GM18517 (cell line): Measurements from ENCODE around the gene RNF121.

Source experiments
- ATAC-seq: cut with Tn5 transposase; IDR thresholded peaks from one replicate; pipeline ENCODE4 v1.9.1; 2021; ENCODE audit warnings: mild to moderate bottlenecking, moderate library complexity; ENCODE audit not compliant: unreplicated experiment

Gene RNF121

DNA sequence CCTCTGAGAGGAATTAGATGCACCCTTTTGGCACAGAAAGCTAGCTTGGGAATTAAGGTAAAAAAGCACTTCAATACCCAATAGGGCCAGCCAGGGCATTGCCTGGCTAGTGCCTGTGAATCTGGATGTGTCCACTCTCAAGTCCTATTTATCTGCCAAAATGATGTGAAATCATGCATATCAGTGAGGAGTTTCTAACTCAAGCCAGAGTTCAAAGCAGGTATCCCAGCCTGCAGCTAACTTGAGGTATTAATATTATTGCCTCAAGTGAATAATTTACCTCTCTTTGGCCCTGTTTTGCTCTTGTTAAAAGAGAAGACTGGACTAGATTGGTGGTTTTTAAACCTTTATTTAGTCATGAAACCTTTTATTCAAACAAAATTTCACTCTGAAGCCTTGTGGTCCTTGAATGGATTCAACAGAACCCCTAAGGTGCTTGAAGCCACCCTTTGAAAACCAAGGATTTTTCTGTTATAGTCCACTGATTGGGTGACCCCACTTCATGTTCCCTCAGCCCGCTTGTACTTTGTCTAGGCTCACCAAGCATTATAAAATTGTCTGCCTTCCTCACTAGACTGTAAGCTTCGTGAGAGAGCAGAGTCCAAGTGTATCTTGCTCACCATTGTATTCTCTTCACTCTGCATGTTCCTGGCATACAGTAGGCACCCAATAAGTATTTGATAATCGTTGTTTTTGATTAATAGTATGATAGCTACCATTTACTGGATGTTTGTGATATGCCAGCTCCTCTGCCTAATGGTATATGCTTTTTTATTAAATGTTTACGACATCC lies 4.5 kb downstream of the RNF121 start:
- ATAC-seq: no peak

DNA sequence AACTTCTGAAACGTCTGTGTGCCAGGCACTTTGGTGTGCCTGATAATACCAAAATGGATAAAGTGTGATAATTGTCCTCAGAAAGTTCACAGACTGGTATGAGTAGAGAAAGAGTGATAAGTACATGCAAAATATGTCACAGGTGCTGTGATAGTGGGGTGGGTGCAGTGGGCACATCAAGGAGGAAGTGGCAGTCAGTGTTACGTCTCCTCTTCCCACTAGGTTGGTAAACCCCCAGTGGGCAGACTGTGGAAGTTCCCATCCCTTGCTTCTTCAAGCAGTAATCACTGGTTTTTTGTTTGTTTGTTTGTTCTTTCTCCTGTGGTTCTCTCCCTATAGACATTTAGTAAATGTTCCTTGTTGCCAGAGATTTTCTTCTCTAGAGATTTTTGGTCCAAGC lies 5.4 kb downstream of the RNF121 start:
- ATAC-seq: no peak

DNA sequence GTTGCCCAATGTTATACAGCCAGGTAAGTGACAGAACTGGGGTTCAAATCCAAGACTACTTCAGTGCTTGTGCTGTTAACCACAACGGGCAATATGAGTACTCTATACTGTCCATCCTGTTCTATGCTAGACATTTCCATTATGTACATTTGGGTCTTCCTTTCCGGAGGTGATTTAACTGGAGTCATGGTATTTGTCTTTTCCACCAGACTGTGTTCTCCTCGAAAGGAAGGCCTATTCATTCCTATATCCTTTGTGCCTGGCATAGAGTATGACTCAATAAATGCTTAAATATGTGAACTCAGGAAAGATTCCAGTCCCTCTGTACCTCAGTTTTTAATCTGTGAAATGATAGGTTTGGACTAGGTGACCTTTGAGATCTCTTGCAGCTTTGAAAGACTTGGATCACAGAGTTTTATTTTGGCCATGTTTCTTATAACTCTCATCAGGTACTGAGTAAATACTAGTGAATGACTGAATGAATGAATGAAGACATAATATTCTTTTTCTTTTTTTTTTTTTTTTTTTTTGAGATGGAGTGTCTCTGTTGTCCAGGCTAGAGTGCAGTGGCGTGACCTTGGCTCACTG lies 6.6 kb downstream of the RNF121 start:
- ATAC-seq: no peak

DNA sequence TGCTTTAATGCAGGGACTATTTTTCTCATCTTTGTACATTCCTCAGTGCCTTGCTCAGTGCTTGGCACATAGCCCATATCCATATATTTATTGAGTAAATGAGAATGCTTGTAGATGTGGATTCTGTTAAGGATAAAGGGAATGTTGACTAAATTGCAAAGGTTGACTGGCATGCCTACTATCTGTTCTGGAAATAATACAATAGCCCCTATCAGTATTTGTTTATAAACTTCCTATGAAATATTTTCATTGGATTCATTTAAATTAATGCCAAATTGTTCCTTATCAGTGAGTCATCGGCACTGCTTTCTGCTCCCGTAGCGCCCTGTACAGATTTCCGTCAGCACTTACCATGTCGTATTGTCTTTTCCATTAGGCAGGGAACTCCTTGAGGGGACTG lies 8.0 kb downstream of the RNF121 start:
- ATAC-seq: no peak

DNA sequence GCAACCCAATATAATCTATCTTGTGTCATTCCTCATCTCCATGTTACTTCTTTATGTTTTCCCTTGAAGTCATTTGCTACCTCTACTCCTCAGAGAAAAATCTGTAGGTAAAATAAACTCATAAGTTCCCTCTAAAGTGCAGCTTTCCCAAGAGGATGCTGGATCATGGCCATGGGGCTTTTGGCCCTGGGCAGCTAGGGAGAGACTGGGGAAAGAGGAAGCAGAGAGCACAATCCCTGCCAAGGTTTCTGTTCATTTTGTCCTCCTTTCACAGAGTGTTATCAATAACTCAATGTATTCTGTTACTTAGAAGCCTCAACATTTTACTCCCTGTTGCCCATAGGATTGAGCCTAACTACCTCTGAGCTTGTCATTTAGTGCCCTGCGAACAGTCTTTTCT lies 9.0 kb downstream of the RNF121 start:
- ATAC-seq: no peak

DNA sequence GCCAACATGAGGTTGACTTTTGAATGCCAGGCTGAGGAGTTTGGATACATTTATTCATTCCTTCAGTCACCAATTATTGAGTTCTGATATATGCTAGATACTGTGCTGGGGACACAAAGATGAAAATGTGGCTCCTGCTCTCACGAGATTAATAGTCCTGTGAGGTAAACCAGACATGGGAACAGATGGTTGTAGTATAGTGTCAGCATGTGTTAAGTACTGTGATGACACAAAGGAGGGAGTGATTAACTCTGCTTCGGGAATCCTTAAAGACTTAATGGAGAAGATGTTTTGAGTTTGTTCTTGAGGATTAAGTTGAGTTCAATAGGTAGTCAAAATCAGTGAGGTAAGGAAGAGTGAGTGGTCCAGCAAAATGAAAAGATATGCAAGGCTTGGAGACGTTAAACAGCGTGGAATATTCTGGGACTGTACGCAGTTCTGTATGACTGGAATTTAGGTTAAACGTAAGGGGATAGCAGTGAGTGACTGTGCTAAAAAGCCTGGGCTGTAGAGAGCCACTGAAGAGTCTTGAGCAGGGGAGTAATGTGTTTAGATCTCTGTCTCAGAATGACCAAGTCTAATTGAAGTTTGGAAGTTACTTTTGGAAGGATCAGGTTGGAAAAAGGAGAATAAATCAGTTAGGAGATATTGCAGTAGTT lies 11.8 kb downstream of the RNF121 start:
- no peak for ATAC-seq

DNA sequence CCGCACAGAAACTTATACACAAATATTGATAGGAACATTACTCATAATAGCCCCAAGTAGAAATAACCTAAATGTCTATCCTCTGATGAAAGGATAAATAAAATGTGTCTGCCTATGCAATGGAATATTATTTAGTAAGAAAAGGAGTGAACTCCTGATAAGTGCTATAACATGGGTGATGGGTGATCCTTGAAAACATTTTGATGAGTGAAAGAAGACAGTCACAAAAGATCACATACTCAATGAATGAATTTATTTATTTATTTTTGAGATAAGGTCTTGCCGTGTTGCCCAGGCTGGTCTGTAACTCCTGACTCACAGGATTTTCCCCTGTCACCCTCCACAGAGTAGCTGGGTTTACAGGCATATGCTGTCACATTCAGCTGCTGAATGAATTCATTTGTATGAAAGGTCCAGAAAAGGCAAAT lies 17.3 kb downstream of the RNF121 start:
- no peak for ATAC-seq

DNA sequence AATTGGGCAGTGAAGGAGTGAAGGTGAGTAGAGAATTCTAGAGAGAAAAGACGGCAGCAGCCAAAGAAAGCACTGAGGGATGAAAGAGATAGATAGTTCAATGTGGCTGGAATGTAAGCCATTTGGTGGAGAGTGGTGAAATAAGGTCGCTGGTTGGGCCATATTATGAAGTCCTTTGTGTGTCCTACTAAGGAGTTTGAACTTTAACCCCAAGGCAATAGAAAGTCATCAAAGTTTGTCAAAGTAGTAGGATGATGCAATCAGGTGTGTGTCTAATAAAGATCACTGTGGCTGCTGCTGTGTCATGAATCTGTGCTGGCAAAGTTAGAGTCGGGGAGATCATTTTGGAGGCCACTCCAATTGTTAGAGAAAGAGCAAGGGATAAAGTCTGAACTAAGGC lies 18.7 kb downstream of the RNF121 start:
- no peak for ATAC-seq

DNA sequence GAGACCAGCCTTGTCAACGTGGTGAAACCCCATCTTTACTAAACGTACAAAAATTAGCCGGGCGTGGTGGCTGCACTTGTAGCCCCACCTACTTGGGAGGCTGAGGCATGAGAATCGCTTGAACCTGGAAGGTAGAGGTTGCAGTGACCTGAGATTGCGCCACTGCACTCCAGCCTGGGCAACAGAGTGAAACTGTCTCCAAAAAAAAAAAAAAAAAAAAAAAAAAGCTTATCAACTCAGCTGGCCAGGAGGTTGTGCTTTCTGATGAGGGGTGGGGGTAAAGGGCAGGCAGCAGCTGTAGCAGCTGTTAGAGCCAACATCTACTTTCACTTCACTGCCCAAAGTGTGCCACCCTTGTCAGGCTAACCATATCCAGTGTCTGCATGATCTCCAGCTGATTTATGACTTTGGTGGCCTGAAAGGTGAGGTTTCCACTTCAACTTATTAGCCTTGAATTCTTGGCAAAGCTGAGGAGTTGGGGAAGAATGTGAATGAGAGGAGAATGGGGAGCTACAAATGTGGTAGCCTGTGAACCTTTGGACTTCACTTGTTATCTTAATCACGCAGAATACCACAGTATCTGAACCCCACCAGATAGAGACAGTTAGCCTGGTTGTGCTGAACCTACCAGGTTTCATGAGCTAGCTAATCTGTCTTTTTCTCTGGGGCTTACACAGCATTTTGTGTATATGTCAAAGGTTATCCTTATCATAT lies 19.6 kb downstream of the RNF121 start:
- ATAC-seq: no peak

DNA sequence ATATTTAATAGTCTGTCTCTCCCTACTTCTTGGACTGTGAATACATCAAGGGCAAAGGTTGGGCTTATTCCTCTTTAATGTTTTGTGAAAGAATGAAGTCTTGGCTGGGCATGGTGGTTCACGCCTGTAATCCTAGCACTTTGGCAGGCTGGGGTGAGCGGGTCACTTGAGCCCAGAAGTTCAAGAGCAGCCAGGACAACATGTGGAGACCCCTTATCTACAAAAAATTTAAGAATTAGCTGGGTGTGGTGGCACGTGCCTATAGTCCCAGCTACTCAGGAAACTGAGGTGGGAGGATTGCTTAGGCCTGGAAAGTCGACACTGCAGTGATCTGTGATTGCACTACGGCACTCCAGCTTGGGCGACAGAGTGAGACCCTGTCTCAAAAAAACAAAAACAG lies 20.2 kb downstream of the RNF121 start:
- no peak for ATAC-seq

DNA sequence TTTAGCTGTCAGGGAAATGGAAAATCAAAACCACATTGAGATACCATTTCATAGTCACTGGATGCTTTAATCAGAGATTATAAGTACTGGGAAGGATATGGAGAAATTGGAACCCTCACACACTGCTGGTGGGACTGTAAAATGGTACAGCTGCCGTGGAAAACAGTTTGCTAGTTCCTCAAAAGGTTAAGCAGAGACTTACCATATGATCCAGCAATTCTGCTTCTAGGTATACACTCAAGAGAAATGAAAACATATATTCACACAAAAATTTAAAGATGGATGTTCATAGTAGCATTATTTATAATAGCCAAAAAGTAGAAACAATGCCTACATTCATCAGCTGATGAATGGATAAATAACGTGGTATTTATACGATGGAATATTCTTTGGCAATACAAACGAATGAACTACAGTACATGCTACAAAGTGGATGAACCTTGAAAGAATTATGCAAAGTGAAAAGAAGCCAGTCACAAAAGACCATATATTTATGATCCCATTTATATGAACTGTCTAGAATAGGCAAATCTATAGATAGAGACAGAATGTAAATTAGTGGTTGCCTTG lies 23.0 kb downstream of the RNF121 start:
- ATAC-seq: no peak

DNA sequence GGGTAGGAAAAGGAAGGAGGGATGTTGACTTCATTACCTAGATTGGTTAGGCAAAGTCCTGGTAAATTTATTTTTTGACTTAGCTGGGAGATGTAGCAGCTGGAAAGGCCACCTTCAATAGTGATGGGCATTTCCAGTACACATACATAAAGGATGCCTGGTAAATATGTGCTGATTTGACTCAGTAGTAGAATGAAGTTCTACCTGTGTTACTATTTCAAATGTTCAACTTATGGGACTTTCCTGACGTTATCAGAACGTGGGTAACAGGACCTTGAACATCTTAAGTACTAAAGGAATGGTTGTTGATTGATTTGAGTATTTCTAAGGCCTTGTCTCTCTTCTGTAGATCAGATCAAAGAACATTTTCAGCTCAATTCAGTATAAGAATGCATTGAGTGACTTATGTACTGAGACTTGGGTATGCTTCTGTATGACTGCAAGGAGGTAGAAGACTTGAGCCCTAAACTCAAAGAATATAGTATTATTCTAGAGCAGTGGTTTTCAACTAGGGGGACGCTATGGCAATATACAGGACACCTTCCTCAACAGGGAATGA lies 27.1 kb downstream of the RNF121 start:
- no peak for ATAC-seq

DNA sequence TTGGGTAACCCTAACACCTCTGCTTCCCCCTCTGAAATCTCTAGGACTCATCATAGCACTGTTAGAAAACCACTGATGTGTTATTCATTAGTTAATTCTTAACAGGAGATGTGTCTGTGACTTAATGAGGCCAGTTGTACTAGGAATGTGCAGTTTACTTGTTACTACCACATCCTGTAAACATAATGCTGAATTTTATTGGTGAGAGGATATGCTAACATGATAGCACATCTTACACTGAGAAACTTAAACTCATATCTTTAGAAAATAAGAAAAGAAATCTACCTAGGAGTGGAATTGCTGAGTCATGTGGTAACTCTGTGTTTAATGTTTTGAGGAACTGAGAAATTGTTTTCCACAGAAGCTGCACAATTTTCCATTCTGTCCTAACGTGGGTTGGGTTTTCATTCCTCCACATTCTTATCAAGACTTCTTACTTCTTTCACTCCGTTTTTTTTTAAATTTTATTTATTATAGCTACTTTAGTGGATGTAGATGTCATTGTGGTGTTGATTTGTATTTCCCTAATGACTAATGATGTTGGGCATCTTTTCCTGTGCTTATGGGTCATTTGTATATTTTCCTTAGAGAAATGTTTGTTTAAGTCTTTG lies 33.7 kb downstream of the RNF121 start:
- ATAC-seq: peak; percentile 77

DNA sequence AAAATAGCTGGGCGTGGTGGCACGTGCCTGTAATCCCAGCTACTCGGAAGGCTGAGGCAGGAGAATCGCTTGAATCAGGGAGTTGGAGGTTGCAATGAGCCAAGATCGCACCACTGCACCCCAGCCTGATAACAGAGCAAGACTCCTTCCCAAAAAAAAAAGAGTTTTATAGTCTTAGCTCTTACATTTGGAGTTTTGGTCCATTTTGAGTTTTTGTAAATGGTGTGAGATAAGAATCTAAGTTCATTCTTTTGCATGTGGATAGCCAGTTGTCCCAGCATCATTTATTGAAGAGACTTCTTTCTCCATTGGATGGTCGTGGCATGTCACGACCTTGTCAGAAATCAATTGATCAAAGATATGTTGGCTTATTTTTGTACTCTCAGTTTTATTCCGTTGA lies 34.6 kb downstream of the RNF121 start:
- ATAC-seq: no peak

DNA sequence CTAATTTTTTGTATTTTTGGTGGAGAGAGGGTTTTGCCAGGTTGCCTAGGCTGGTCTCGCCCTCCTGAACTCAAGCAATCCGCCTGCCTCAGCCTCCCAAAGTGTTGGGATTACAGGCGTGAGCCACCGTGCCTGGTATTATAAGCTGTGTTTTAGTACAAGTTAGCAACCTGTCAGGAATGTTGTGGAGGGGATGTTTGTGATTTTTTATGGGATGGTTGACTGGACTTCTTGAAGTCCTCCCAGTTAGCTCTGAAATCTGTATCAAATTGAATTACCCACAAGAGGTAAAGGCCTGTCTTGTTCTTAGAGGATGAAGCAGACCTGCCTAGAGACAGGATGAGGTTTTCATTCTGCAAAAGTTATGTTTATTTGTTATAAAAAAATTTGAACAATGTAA lies 35.8 kb downstream of the RNF121 start:
- ATAC-seq: no peak

DNA sequence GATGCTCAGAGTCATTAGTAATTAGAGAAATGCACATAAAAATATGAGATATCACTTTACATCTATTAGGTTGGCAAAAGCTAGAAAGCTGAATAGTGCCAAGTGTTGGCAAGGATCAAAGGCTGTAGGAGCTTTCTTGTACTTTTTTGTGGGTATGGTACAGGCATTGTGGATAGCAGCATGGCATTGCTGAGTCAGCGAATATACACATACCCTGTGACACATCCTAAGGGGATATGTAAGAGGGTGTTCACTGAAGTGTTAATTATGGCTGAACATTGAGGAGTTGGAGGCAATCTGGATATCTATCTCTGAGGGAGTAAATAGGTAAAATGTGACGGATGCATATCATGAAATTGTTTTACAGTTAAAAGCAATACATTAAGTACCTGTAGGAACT lies 42.8 kb downstream of the RNF121 start:
- no peak for ATAC-seq

DNA sequence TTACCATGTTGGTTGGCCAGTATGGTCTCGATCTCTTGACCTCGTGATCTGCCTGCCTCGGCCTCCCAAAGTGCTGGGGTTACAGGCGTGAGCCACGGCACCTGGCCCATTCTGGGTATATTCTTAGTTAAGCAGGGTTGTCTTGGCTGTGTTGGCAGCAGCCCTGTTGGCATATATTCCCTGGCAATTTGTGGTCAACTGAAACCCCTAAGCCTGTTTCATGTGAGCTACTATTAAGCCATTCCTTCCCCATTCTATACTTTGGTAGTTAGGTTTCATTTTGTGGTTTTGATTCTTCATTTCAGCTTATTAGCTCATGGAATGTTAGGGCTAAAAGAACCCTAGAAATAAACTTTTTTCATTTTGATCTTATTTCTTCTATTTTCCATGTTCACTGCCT lies 47.7 kb downstream of the RNF121 start:
- ATAC-seq: no peak

DNA sequence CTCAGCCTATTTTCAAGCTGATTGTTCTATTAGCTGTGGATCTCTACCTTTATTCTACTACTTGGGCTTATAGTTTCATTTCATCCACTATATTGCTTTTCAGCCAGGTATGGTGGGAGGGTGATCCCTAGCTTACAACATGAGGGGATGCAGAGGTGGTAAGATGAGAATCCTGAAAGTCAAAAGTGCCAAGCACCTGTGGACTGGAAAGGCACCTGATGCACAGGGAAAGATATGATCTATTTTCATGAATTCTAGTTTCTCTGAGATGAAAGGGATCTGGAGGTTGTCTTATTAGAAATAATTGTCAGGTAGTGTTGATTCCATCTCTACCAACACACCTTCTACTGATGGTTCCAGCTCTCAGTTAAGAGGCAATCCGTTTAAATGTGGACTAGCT lies 48.2 kb downstream of the RNF121 start:
- no peak for ATAC-seq

DNA sequence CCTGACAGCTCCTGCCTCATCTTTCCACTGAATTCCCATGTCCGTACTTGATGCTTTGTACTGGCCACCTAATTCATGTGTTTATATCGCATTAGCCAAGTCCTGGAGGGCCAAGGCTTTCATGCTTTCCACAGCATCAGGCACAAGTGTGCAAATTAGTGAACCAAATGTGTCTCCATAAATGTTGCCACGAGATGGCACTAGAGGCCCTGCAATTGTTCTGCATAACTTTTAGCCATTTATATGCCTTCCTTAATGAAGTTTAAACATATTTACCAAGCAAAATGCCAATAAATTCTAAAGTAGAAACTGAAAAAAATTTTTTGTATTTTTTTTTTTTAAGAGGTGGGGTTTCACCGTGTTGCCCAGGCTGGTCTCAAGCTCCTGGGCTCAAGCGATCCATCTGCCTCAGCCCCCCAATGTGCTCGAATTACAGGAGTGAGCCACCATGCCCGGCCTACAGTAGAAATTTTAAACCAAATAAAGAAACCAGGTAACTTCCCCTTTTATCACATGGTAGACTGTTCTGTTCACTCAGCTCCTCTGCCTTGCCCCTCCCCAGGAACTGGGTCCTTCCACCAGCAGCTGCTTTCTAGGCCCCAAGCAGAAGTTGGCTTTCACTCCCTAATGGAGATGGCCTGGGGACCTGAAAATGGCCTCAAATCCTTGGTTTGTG lies 49.0 kb downstream of the RNF121 start:
- ATAC-seq: no peak

DNA sequence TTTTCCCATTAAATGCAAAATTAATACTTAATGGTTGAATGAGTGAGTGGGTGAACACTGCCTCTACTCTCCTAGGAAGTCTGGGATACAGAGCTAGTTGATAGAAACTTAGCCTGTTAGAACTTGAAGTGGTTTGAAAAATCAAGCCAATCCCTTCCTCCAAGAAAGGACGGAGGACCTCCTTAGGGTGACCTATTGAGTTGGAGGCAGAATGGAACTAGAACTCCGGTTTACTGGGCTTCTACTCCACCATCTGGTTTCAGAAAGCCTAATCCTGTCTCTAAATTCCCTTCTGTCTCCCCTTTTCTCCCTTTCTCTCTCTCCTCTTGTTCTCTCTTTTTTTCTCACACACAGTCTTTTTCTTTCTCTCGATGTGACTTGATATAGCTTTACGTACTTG lies 50.2 kb downstream of the RNF121 start:
- ATAC-seq: no peak
